ENCODE data around the gene HCFC1R1.

- TF ChIP-seq CTCF (IDR thresholded peaks at IDR 0.05; ENCODE audit: poor library complexity, severe bottlenecking) (no peak), SMC3 (conservative IDR thresholded peaks at IDR 0.05; ENCODE audit: poor library complexity) (no peak), POLR2AphosphoS5 (IDR thresholded peaks at IDR 0.05) (no peak), EZH2 (IDR thresholded peaks at IDR 0.05; ENCODE audit: borderline replicate concordance, insufficient read depth, low read length, poor library complexity, severe bottlenecking) (no peak)
Observed at GRCh38 chr16:3044708-3045107, 21.0 kb upstream of the HCFC1R1 start.
